CD14-positive monocyte (primary cell): ENCODE results near the gene NDUFB8. TPM values are rescaled to one million over a fixed set of nuclear protein-coding genes. Genes with fewer than 3 reads are reported as not detected.

ENCODE experiments used
- DNase-seq, 3 donors: peaks; one replicate each; pipeline ENCODE4 v3.0.0-alpha.2; 2011 to 2022
- H2AFZ ChIP-seq: 2 replicates; pipeline ENCODE4 v1.6.0; 2012; ENCODE audit warnings: mild to moderate bottlenecking, low read depth, low read length, inconsistent platforms; ENCODE audit not compliant: insufficient read depth, poor library complexity, severe bottlenecking
- H3K27ac ChIP-seq, 2 donors: 1 replicate in 1 of 2; 2 replicates in 1 of 2; pipeline ENCODE4 v1.5.1; 2012 to 2013; ENCODE audit warnings: low read length in 2 of 2, control low read depth in 1 of 2, inconsistent platforms in 1 of 2, low read depth in 1 of 2, mild to moderate bottlenecking in 1 of 2
- H3K27me3 ChIP-seq, 2 donors: one replicate each; pipeline versions ENCODE4 v1.6.0 to v1.6.1; 2011 to 2013; ENCODE audit warnings: low read length in 2 of 2; ENCODE audit not compliant: control insufficient read depth in 2 of 2, insufficient read depth in 2 of 2
- H3K36me3 ChIP-seq, 2 donors: replicated peaks in 1 of 2; 1 replicate in 1 of 2; 2 replicates in 1 of 2; pipeline versions ENCODE4 v1.5.1 to v1.6.1; 2012 to 2013; ENCODE audit warnings: low read length in 2 of 2, control low read depth in 1 of 2, inconsistent platforms in 1 of 2, mild to moderate bottlenecking in 1 of 2; ENCODE audit not compliant: insufficient read depth in 2 of 2, control insufficient read depth in 1 of 2
- H3K4me1 ChIP-seq, 2 donors: 1 replicate in 1 of 2; 2 replicates in 1 of 2; pipeline versions ENCODE4 v1.5.1 to v1.6.1; 2012 to 2013; ENCODE audit warnings: low read length in 2 of 2, control low read depth in 1 of 2, inconsistent platforms in 1 of 2, mild to moderate bottlenecking in 1 of 2, moderate library complexity in 1 of 2; ENCODE audit not compliant: insufficient read depth in 2 of 2, control insufficient read depth in 1 of 2
- H3K4me2 ChIP-seq: replicated peaks from 2 replicates; pipeline ENCODE3; 2012; ENCODE audit warnings: low read length, moderate library complexity, mild to moderate bottlenecking; ENCODE audit not compliant: poor library complexity, severe bottlenecking; ENCODE audit errors: extremely low read depth
- H3K4me3 ChIP-seq, 3 experiments: fragments of 200-600 bp in 1 of 3; sonication (generic) in 1 of 3; replicated peaks in 1 of 3; 1 replicate in 2 of 3; 2 replicates in 1 of 3; pipeline ENCODE4 v1.5.1; 2011 to 2013; ENCODE audit warnings: low read length in 3 of 3, mild to moderate bottlenecking in 3 of 3, control low read depth in 2 of 3, low read depth in 2 of 3, inconsistent platforms in 1 of 3, moderate library complexity in 1 of 3
- H3K79me2 ChIP-seq: 2 replicates; pipeline ENCODE4 v1.6.0; 2012; ENCODE audit warnings: mild to moderate bottlenecking, control low read depth, inconsistent platforms, low read length, moderate library complexity; ENCODE audit not compliant: insufficient read depth
- H3K9ac ChIP-seq: 2 replicates; pipeline ENCODE4 v1.6.0; 2017; ENCODE audit warnings: low read length, mild to moderate bottlenecking; ENCODE audit not compliant: insufficient read depth, poor library complexity, severe bottlenecking
- H3K9me3 ChIP-seq, 2 donors: replicated peaks in 1 of 2; 1 replicate in 1 of 2; 2 replicates in 1 of 2; pipeline versions ENCODE4 v1.5.1 to v1.6.1; 2012 to 2013; ENCODE audit warnings: low read length in 2 of 2, control low read depth in 1 of 2; ENCODE audit not compliant: control insufficient read depth in 1 of 2, insufficient read depth in 1 of 2
- H4K20me1 ChIP-seq: 2 replicates; pipeline ENCODE4 v1.6.0; 2012; ENCODE audit warnings: mild to moderate bottlenecking, low read length, control low read depth, moderate library complexity; ENCODE audit not compliant: insufficient read depth
- H3K27ac Mint-ChIP-seq, 7 donors: one replicate each; pipeline ENCODE4 v1.8.0; 2020; ENCODE audit warnings: mild to moderate bottlenecking in 7 of 7, mixed read lengths in 7 of 7, moderate library complexity in 6 of 7, inconsistent platforms in 2 of 7
- H3K27me3 Mint-ChIP-seq, 3 donors: one replicate each; pipeline ENCODE4 v1.8.0; 2021 to 2022; ENCODE audit warnings: low read depth in 3 of 3, mild to moderate bottlenecking in 3 of 3, mixed read lengths in 3 of 3, moderate library complexity in 3 of 3, inconsistent platforms in 1 of 3
- H3K36me3 Mint-ChIP-seq, 2 donors: one replicate each; pipeline ENCODE4 v1.8.0; 2020; ENCODE audit warnings: mixed read lengths in 2 of 2, inconsistent platforms in 1 of 2, mild to moderate bottlenecking in 1 of 2
- H3K4me1 Mint-ChIP-seq: one replicate; pipeline ENCODE4 v1.8.0; 2020; ENCODE audit warnings: mild to moderate bottlenecking, mixed read lengths
- H3K4me3 Mint-ChIP-seq, 2 donors: one replicate each; pipeline ENCODE4 v1.8.0; 2020; ENCODE audit warnings: mild to moderate bottlenecking in 2 of 2, mixed read lengths in 2 of 2, moderate library complexity in 1 of 2
- H3K9me3 Mint-ChIP-seq, 7 donors: one replicate each; pipeline ENCODE4 v1.8.0; 2020 to 2022; ENCODE audit warnings: mixed read lengths in 7 of 7, mild to moderate bottlenecking in 6 of 7, moderate library complexity in 6 of 7, inconsistent platforms in 2 of 7
- CTCF ChIP-seq: fragments of 200-600 bp; IDR thresholded peaks from one replicate; pipeline ENCODE4 v1.8.0; 2022; ENCODE audit warnings: antibody characterized with exemption, mild to moderate bottlenecking
- WGBS: methylation state at CpG from one replicate; pipeline ENCODE4 v1.1.5; 2013; ENCODE audit warnings: missing lambda C conversion rate; ENCODE audit not compliant: insufficient coverage; 5-methylcytosine and 5-hydroxymethylcytosine counted together
- intact Hi-C, 2 donors: fragments of 100-400 bp; cut with micrococcal nuclease; formaldehyde crosslinking; loops; one replicate each; pipeline versions ENCODE4 v1.15.0 to v1.15.1; 2023
- polyA plus RNA-seq, 3 donors: library from polyadenylated mRNA; depleted of rRNA in 1 of 3; unstranded in 2 of 3; stranded (reverse) in 1 of 3; fragments of 300-500 nt in 2 of 3; fragments of >200 nt in 1 of 3; fragmentation: Illumina TruSeq in 2 of 3; gene quantifications; 1 replicate in 2 of 3; 2 replicates in 1 of 3; pipeline ENCODE4 v1.2.3, GENCODE V29; 2012 to 2021

NDUFB8 gene
- polyA plus RNA-seq, 3 donors = 124 to 419 (median 381) TPM

DNA sequence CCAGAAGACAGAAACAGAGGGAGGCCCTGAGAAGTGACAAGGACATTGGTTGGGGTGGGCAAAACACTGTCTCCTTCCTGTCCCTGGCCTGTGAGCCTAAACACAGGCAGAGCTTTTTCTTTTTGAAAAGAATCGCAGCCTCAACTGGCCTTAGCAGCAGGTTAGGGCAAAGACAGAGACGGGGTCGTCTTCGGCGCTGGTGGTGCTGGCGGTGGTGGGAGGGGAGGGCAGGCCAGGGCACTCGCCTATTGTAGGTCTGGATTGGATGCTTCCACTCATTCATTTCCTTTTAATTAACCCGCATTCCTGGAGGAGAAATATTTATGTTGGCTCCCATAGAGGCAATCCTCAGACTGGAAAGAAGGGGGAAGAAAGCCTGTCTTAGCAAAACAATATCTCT lies 44.3 kb downstream of the NDUFB8 start:
- Histone ChIP-seq H3K4me1 (peaks cover 14 to 21% of the 10 kb centered on the region in 2 donors), H3K36me3 (peaks cover 26 to 37% of the 10 kb centered on the region in 2 donors), H3K4me3 (no peak overlapping the region), H3K4me2 (no peak overlapping the region), H4K20me1 (no peaks in the 10 kb centered on the region), H2AFZ (no peak overlapping the region), H3K9ac (no peak overlapping the region), H3K27ac (no peak overlapping the region), H3K27me3 (peaks cover 19 to 32% of the 10 kb centered on the region in 2 donors), H3K9me3 (no peaks in the 10 kb centered on the region), H3K79me2 (no peaks in the 10 kb centered on the region)
- Mint-ChIP-seq H3K27ac (no peak overlapping the region), H3K27me3 (peaks cover 32 to 34% (median 33%) of the 10 kb centered on the region in 3 donors), H3K36me3 (peaks cover 29 to 40% of the 10 kb centered on the region in 2 donors), H3K9me3 (peaks cover 0 to 14% (median 2%) of the 10 kb centered on the region in 7 donors), H3K4me3 (no peak overlapping the region), H3K4me1 (peaks cover 16% of the 10 kb centered on the region)
- no peak for DNase-seq
- no CpG with 5 or more reads among the region's 8 CpGs for WGBS
- intact Hi-C loops = no loop called here
- no peak for TF ChIP-seq CTCF

GRCh38 chr10:100483876-100484666 lies 45.6 kb downstream of the NDUFB8 start:
- Histone ChIP-seq H3K36me3 (peaks cover 15 to 26% of the 10 kb centered on the region in 2 donors), H2AFZ (no peak overlapping the region), H3K79me2 (no peaks in the 10 kb centered on the region), H3K4me1 (peaks cover 14 to 21% of the 10 kb centered on the region in 2 donors), H4K20me1 (no peaks in the 10 kb centered on the region), H3K9me3 (no peaks in the 10 kb centered on the region), H3K9ac (no peak overlapping the region), H3K27me3 (peaks cover 30 to 43% of the 10 kb centered on the region in 2 donors), H3K4me3 (no peak overlapping the region), H3K4me2 (no peak overlapping the region), H3K27ac (no peak overlapping the region)
- Mint-ChIP-seq H3K27ac (no peak overlapping the region), H3K4me3 (no peak overlapping the region), H3K27me3 (peaks cover 39 to 45% (median 44%) of the 10 kb centered on the region in 3 donors), H3K36me3 (peaks cover 20 to 30% of the 10 kb centered on the region in 2 donors), H3K4me1 (peaks cover 16% of the 10 kb centered on the region), H3K9me3 (peaks cover 0 to 14% (median 2%) of the 10 kb centered on the region in 7 donors)
- WGBS = 89% methylated on average over 3 of the region's 5 CpGs
- no peak for TF ChIP-seq CTCF
- intact Hi-C loops = no loop called here
- no peak for DNase-seq
